Activated CD4-positive, alpha-beta memory T cell treated with anti-CD3 and anti-CD28 coated beads, Interleukin-2, amount 10 ng/mL, durations not matched to agents 7 days and 5 days (primary cell): ENCODE results near the gene CD19. TPM values are rescaled to one million over a fixed set of nuclear protein-coding genes. Genes with fewer than 3 reads are reported as not detected.
A peak's percentile ranks its signal among the peaks of the same experiment; 100 is the strongest.
"Not testable (repeated sequence)": the region's sequence is repeated elsewhere in the genome, so short reads cannot be mapped to it uniquely, and the experiment has no call there.

ENCODE experiments used
- CTCF ChIA-PET: fragments of 350-600 bp; sonication (Branson Sonifier 250); formaldehyde crosslinking; loops from one replicate; lab custom pipeline; 2021; ENCODE audit warnings: antibody characterized with exemption, inconsistent platforms; lab: Charles Lee
- POLR2A ChIA-PET: fragments of 350-600 bp; sonication (Branson Sonifier 250); formaldehyde crosslinking; loops from one replicate; lab custom pipeline; 2021; ENCODE audit warnings: antibody characterized with exemption; lab: Charles Lee
- DNase-seq: peaks from one replicate; pipeline ENCODE4 v3.0.0-alpha.2; 2020
- H3K27ac Mint-ChIP-seq: one replicate; pipeline ENCODE4 v1.8.0; 2021; ENCODE audit warnings: mild to moderate bottlenecking, mixed read lengths
- H3K27me3 Mint-ChIP-seq: one replicate; pipeline ENCODE4 v1.8.0; 2021; ENCODE audit warnings: mixed read lengths
- H3K36me3 Mint-ChIP-seq: one replicate; pipeline ENCODE4 v1.8.0; 2021; ENCODE audit warnings: low read depth, mixed read lengths
- H3K4me1 Mint-ChIP-seq: one replicate; pipeline ENCODE4 v1.8.0; 2021; ENCODE audit warnings: mixed read lengths
- H3K4me3 Mint-ChIP-seq: one replicate; pipeline ENCODE4 v1.8.0; 2021; ENCODE audit warnings: mild to moderate bottlenecking, mixed read lengths
- H3K9me3 Mint-ChIP-seq: one replicate; pipeline ENCODE4 v1.8.0; 2021; ENCODE audit warnings: mixed read lengths
- total RNA-seq, 2 experiments: library from RNA; stranded (reverse); gene quantifications; one replicate each; pipeline ENCODE4 v1.2.3, GENCODE V29; 2021

The CD19 gene
- total RNA-seq, 2 experiments from 2014 or later, result not detected

DNA sequence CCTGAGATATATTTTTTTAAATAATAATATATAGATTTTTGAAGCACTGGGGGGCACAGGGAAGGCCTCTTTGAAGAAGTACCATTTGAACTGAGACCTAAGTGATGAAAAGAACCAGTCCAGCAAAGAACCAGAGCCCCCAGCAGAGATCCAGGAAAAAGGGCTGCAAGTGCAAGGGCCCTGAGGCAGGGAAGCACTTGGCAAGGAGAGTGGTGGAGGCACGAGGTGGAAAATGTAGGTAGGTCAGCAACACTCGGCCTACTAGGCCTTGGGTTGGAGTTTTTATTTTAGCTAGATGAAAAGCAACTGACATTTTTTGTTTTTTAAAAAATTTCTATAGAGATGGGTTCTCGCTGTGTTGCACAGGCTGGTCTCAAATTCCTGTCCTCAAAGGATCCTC is 1.6 kb upstream of the CD19 start:
- POLR2A ChIA-PET, result interaction anchor here (1.4 kb wide), 1 partner anchor 67 kb away, joined by 4 read pairs; the partner anchor contains the start of gene SH2B1
- CTCF ChIA-PET, result interaction anchor here (3.1 kb wide), 1 partner anchor 15 kb away, joined by 20 read pairs; no protein-coding TSS in a partner anchor
- Mint-ChIP-seq H3K4me3 (no peak overlapping the region), H3K4me1 (peaks cover 21% of the 10 kb centered on the region), H3K36me3 (peaks cover 5% of the 10 kb centered on the region), H3K9me3 (no peaks in the 10 kb centered on the region), H3K27me3 (no peaks in the 10 kb centered on the region), H3K27ac (no peak overlapping the region)
- DNase-seq, result no peak

DNA sequence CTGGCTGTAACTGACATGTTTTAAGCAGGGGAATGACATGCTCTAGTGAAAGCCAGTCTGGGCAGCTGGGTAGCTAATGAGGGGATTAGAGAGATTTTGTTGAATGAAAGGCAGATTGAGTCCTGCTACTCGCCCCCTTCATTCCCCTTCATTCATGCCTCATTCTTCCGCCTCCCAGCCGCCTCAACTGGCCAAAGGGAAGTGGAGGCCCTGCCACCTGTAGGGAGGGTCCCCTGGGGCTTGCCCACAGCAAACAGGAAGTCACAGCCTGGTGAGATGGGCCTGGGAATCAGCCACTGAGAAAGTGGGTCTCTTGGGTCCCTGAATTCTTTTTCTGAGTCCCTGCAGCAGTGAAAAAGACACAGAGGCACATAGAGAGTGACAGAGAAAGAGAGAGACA is 1.1 kb upstream of the CD19 start:
- Mint-ChIP-seq H3K36me3 (peaks cover 3% of the 10 kb centered on the region), H3K27me3 (no peaks in the 10 kb centered on the region), H3K27ac (peak overlapping the region; percentile 23), H3K4me1 (peaks cover 19% of the 10 kb centered on the region), H3K9me3 (no peaks in the 10 kb centered on the region), H3K4me3 (no peak overlapping the region)
- POLR2A ChIA-PET, result interaction anchor here (1.4 kb wide), 1 partner anchor 67 kb away, joined by 4 read pairs; the partner anchor contains the start of gene SH2B1
- CTCF ChIA-PET, result interaction anchor here (3.1 kb wide), 1 partner anchor 14 kb away, joined by 20 read pairs; no protein-coding TSS in a partner anchor
- DNase-seq, result no peak

DNA sequence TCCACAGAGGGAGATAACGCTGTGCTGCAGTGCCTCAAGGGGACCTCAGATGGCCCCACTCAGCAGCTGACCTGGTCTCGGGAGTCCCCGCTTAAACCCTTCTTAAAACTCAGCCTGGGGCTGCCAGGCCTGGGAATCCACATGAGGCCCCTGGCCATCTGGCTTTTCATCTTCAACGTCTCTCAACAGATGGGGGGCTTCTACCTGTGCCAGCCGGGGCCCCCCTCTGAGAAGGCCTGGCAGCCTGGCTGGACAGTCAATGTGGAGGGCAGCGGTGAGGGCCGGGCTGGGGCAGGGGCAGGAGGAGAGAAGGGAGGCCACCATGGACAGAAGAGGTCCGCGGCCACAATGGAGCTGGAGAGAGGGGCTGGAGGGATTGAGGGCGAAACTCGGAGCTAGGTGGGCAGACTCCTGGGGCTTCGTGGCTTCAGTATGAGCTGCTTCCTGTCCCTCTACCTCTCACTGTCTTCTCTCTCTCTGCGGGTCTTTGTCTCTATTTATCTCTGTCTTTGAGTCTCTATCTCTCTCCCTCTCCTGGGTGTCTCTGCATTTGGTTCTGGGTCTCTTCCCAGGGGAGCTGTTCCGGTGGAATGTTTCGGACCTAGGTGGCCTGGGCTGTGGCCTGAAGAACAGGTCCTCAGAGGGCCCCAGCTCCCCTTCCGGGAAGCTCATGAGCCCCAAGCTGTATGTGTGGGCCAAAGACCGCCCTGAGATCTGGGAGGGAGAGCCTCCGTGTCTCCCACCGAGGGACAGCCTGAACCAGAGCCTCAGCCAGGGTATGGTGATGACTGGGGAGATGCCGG is 769 bp downstream of the CD19 start:
- no peak for DNase-seq
- no peak overlapping the region for H3K4me3 Mint-ChIP-seq
- H3K36me3 Mint-ChIP-seq, result no peaks in the 10 kb centered on the region
- no peaks in the 10 kb centered on the region for H3K9me3 Mint-ChIP-seq
- ChIA-PET CTCF (interaction anchor here (2.7 kb wide), 1 partner anchor 12 kb away, joined by 15 read pairs; no protein-coding TSS in a partner anchor), POLR2A (interaction anchor here (1.2 kb wide), 1 partner anchor 13 kb away, joined by 4 read pairs; no protein-coding TSS in a partner anchor)
- H3K4me1 Mint-ChIP-seq, result peaks cover 22% of the 10 kb centered on the region
- H3K27ac Mint-ChIP-seq, result no peak overlapping the region
- H3K27me3 Mint-ChIP-seq, result no peaks in the 10 kb centered on the region

DNA sequence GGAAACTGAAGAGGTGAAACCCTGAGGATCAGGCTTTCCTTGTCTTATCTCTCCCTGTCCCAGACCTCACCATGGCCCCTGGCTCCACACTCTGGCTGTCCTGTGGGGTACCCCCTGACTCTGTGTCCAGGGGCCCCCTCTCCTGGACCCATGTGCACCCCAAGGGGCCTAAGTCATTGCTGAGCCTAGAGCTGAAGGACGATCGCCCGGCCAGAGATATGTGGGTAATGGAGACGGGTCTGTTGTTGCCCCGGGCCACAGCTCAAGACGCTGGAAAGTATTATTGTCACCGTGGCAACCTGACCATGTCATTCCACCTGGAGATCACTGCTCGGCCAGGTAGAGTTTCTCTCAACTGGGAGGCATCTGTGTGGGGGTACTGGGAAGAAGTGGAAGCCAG is 1.4 kb downstream of the CD19 start:
- Mint-ChIP-seq H3K4me3 (no peak overlapping the region), H3K4me1 (peaks cover 25% of the 10 kb centered on the region), H3K9me3 (no peaks in the 10 kb centered on the region), H3K27me3 (no peaks in the 10 kb centered on the region), H3K36me3 (no peaks in the 10 kb centered on the region), H3K27ac (no peak overlapping the region)
- no peak for DNase-seq
- CTCF ChIA-PET, result interaction anchor here (2.7 kb wide), 1 partner anchor 12 kb away, joined by 15 read pairs; no protein-coding TSS in a partner anchor
- POLR2A ChIA-PET, result interaction anchor here (1.2 kb wide), 1 partner anchor 12 kb away, joined by 4 read pairs; no protein-coding TSS in a partner anchor

DNA sequence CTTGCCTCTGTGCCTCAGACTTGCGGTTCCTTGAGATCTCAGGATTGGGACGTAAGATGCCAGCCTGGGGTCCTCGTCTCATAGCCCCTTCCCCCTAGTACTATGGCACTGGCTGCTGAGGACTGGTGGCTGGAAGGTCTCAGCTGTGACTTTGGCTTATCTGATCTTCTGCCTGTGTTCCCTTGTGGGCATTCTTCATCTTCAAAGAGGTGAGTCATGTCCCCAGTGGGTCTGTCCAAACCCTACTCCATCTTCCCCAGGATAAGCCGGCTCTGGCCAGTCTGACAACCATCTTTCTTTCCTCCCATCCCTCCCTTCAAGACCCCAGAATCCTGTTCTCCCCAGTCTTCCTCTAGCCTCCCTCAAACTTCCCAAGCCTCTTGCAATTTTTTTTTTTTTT is 3.6 kb downstream of the CD19 start:
- Mint-ChIP-seq H3K36me3 (no peaks in the 10 kb centered on the region), H3K4me3 (no peak overlapping the region), H3K27ac (no peak overlapping the region), H3K27me3 (peaks cover 2% of the 10 kb centered on the region), H3K9me3 (no peaks in the 10 kb centered on the region), H3K4me1 (peaks cover 24% of the 10 kb centered on the region)
- CTCF ChIA-PET, result interaction anchor here (3.3 kb wide), 1 partner anchor 10 kb away, joined by 37 read pairs; no protein-coding TSS in a partner anchor
- DNase-seq, result no peak
- POLR2A ChIA-PET, result no interaction called here

DNA sequence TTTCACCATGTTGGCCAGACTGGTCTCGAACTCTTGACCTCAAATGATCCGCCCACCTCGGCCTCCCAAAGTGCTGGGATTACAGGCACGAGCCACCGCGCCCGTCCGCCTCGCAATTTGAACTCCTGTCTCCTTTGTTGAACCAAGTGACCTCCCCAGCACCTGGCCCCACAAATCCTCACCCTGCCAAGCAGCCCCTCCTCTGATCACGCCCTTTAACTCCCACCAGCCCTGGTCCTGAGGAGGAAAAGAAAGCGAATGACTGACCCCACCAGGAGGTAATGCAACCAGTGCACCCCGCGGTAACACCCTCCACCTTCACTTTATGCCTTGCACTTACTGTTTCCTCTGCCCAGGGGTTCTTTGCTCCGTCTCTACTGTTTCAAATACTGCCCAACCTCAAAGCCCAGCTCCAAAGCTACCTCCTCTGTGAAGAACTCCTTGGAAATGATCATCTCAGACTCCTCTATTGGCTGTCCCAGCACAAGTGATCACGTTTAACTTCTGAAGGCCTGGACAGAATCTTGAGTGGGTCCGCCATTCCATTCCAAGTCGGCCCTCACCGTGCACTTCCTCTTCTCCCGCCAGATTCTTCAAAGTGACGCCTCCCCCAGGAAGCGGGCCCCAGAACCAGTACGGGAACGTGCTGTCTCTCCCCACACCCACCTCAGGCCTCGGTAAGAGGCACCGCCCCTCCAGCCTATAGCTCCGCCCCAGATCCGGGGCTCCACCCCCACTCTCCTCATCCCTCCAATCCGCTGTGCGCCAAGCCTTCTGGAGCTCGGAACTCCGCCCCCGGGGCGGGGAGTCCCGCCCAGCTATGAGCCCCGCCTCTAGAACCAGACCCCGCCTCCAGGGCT is 4.4 kb downstream of the CD19 start:
- H3K27me3 Mint-ChIP-seq, result peaks cover 2% of the 10 kb centered on the region
- peak; percentile 85 for DNase-seq
- H3K27ac Mint-ChIP-seq, result no peak overlapping the region
- POLR2A ChIA-PET, result interaction anchor here (0.8 to 2.1 kb wide), 4 partner anchors 9 to 114 kb away, joined by 3 to 12 read pairs (median 6); partner anchors contain the start of genes ATXN2L and RABEP2
- peaks cover 16% of the 10 kb centered on the region for H3K4me1 Mint-ChIP-seq
- no peaks in the 10 kb centered on the region for H3K36me3 Mint-ChIP-seq
- CTCF ChIA-PET, result interaction anchor here (0.6 to 3.3 kb wide), 5 partner anchors 9 to 113 kb away, joined by 3 to 37 read pairs (median 4); partner anchors contain the start of genes ATXN2L and NFATC2IP
- peak overlapping the region; percentile 58 for H3K4me3 Mint-ChIP-seq
- no peaks in the 10 kb centered on the region for H3K9me3 Mint-ChIP-seq

DNA sequence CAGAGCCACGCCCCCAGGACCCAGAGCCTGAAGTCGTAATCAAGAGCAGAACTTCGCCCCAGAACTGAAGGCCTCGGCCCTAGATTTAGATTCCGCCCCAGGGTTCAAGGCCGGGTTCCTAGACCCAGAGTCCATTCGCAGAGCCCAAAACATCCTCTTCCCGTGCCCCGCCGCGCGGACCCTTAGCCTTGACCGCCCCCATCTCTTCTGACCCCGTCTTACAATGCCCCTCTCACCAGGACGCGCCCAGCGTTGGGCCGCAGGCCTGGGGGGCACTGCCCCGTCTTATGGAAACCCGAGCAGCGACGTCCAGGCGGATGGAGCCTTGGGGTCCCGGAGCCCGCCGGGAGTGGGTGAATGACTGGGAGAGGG is 5.0 kb downstream of the CD19 start:
- Mint-ChIP-seq H3K27me3 (peaks cover 2% of the 10 kb centered on the region), H3K4me3 (peak overlapping the region; percentile 58), H3K9me3 (no peaks in the 10 kb centered on the region), H3K4me1 (peaks cover 16% of the 10 kb centered on the region), H3K27ac (no peak overlapping the region), H3K36me3 (no peaks in the 10 kb centered on the region)
- POLR2A ChIA-PET, result interaction anchor here (0.8 to 2.1 kb wide), 4 partner anchors 8 to 114 kb away, joined by 3 to 12 read pairs (median 6); partner anchors contain the start of genes ATXN2L and RABEP2
- CTCF ChIA-PET, result interaction anchor here (0.6 to 3.3 kb wide), 5 partner anchors 8 to 114 kb away, joined by 3 to 37 read pairs (median 4); partner anchors contain the start of genes ATXN2L and NFATC2IP
- DNase-seq, result no peak

DNA sequence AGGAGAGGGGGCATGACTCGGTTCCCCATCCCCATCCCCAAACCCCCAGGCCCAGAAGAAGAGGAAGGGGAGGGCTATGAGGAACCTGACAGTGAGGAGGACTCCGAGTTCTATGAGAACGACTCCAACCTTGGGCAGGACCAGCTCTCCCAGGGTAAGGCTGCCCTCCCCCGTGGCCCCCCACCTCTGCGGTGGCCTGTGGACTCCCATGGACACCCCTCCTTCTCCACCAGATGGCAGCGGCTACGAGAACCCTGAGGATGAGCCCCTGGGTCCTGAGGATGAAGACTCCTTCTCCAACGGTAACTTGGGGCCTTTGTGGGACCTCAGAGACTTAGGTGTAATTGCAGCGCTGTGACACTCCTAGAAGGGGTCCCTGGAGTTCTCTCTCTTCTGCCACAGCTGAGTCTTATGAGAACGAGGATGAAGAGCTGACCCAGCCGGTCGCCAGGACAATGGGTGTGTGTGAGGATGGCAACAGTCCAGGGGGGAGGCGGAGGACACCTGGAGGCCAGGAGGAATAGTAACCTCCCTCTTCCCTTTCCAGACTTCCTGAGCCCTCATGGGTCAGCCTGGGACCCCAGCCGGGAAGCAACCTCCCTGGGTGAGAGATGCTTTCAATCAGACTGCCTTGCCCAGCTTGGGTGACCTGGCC is 5.6 kb downstream of the CD19 start:
- no peaks in the 10 kb centered on the region for H3K9me3 Mint-ChIP-seq

DNA sequence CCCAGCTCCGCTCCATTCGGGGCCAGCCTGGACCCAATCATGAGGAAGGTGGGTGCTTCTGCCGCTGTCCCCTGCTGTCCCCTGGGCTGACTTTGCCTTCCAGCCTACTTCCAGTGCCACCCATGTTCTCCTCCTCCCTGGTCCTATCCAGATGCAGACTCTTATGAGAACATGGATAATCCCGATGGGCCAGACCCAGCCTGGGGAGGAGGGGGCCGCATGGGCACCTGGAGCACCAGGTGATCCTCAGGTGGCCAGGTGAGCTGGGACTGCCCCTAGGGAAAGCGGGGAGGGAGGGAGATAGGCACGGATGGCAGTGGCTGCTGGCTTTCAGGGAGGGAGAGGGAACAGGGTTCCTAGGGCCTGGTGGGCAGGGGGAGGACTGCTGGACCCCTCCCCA is 7.0 kb downstream of the CD19 start:
- CTCF ChIA-PET, result no interaction called here
- Mint-ChIP-seq H3K4me3 (no peak overlapping the region), H3K36me3 (no peaks in the 10 kb centered on the region)

More for the DNA sequence above, 5.6 kb downstream of the CD19 start:
- Mint-ChIP-seq H3K36me3 (no peaks in the 10 kb centered on the region), H3K27ac (no peak overlapping the region), H3K4me3 (no peak overlapping the region), H3K27me3 (peaks cover 2% of the 10 kb centered on the region), H3K4me1 (peaks cover 16% of the 10 kb centered on the region)
- ChIA-PET POLR2A (interaction anchor here (2.1 kb wide), 1 partner anchor 12 kb away, joined by 12 read pairs; the partner anchor contains the start of gene RABEP2), CTCF (interaction anchor here (0.8 to 3.3 kb wide), 2 partner anchors 8 to 11 kb away, joined by 4 to 37 read pairs; no protein-coding TSS in a partner anchor)
- no peak for DNase-seq

DNA sequence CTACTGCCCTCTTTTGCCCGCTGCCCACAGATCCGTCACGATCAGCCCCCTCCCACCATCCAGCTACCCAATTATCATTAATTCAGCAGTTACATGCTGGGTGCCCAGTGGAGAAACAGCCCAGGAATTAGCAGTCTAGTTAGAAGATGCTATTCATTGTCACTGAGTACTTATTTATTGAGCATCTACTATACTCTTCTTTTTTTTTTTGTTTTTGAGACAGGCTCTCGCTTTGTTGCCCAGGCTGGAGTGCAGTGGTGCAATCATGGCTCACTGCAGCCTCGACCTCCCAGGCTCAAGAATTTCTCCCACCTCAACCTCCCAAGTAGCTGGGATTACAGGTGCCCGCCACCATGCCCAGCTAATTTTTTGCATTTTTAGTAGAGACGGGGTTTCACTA is 8.1 kb downstream of the CD19 start:
- CTCF ChIA-PET, H3K27me3 Mint-ChIP-seq, DNase-seq, H3K27ac Mint-ChIP-seq, H3K9me3 Mint-ChIP-seq, H3K36me3 Mint-ChIP-seq, H3K4me3 Mint-ChIP-seq: not testable (repeated sequence)
- H3K4me1 Mint-ChIP-seq, result peaks cover 22% of the 10 kb centered on the region
- POLR2A ChIA-PET, result interaction anchor here (1.0 to 1.2 kb wide), 2 partner anchors 11 to 15 kb away, joined by 3 to 5 read pairs; partner anchors contain the start of genes NFATC2IP and RABEP2

More for the DNA sequence above, 7.0 kb downstream of the CD19 start:
- H3K4me1 Mint-ChIP-seq, result peaks cover 17% of the 10 kb centered on the region
- peaks cover 2% of the 10 kb centered on the region for H3K27me3 Mint-ChIP-seq
- H3K9me3 Mint-ChIP-seq, result no peaks in the 10 kb centered on the region
- no peak overlapping the region for H3K27ac Mint-ChIP-seq
- POLR2A ChIA-PET, result no interaction called here
- DNase-seq, result no peak

DNA sequence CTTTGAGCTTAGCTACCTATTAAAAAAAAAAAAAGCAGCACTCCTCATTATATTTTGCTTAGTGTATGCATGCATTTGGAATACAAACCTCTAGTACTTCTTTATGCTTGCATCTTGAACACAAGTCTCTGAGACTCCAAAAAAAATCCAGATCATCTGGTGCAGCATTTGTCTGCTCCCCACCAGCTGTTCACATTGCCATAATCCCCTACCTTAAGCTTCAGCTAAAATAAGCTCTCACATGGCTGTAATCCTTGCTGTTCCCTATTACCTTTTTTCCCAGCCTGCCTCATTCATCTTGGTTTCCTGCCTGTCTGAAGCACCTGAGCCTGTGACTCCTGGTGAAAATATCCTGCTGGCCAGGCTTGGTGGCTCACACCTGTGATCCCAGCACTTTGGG is 11.5 kb downstream of the CD19 start:
- peaks cover 23% of the 10 kb centered on the region for H3K4me1 Mint-ChIP-seq
- peaks cover 2% of the 10 kb centered on the region for H3K27me3 Mint-ChIP-seq
- DNase-seq, result no peak
- no peaks in the 10 kb centered on the region for H3K36me3 Mint-ChIP-seq
- no peak overlapping the region for H3K27ac Mint-ChIP-seq
- ChIA-PET POLR2A (interaction anchor here (0.9 to 2.8 kb wide), 4 partner anchors 17 to 97 kb away, joined by 3 to 10 read pairs (median 4); partner anchors contain the start of gene TUFM), CTCF (interaction anchor here (1.5 to 3.4 kb wide), 3 partner anchors 69 to 80 kb away, joined by 6 to 26 read pairs (median 20); partner anchors contain the start of gene SH2B1)
- no peak overlapping the region for H3K4me3 Mint-ChIP-seq
- H3K9me3 Mint-ChIP-seq, result no peaks in the 10 kb centered on the region
